Measurements from ENCODE around the gene RCL1.

DNA sequence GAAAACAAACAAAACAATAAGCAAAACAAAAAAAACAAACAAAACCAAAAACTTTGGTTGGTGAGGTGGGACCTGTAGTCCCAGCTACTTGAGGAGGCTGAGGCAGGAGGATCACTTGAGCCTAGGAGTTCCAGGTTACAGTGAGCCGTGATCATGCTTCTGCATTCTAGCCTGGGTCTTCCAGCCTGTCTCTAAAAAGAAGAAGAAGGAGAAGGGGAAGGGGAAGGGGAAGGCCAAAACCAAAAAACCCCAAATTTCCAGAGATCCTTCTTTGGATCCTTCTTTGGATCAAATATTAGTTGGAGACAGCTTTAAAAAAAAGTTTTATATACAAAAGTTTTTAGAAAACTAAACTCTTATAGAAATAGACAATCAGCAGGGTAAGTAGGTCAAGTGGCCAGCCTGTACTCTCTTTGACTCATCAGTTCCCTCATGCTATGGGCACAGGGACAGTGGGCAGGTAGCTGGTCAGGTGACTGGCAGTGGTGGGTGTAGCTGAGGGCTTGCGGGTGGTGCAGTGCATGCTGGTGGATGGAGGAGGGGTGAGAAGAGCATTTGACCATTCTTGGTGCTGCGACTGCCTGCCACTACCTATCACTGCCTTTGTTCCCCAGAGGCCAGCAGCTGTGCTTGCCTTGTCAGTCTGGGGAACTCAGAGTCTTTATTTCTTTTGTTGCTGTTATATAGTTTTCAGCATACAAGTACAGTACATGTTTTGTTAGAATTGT lies 12.6 kb downstream of the RCL1 start:
- no peak for TF ChIP-seq CTCF (IDR thresholded peaks at IDR 0.05; ENCODE audit: low read depth, low read length)
- no peak for TF ChIP-seq EZH2phosphoT487 (IDR thresholded peaks at IDR 0.05; ENCODE audit: low read depth)
